Keratinocyte (primary cell): Measurements from ENCODE around the gene LATS2. TPM values are rescaled to one million over a fixed set of nuclear protein-coding genes. Genes with fewer than 3 reads are reported as not detected.

ENCODE experiments used
- DNase-seq: peaks from one replicate; pipeline ENCODE4 v3.0.0-alpha.2; 2011; ENCODE audit warnings: low read depth, missing footprints, low spot score
- FAIRE-seq: peaks from 2 replicates; lab custom pipeline; 2011; peaks lifted over from hg19 to GRCh38; lab: Jason Lieb, UNC
- H2AFZ ChIP-seq: 2 replicates; pipeline ENCODE4 v1.6.0; 2012; ENCODE audit warnings: low read length, control low read depth, inconsistent platforms; ENCODE audit not compliant: control insufficient read depth
- H3K27ac ChIP-seq: 2 replicates; pipeline ENCODE4 v1.5.1; 2011; ENCODE audit warnings: low read length; ENCODE audit not compliant: control insufficient read depth, insufficient read depth
- H3K27me3 ChIP-seq: 3 replicates; pipeline ENCODE4 v1.6.0; 2011; ENCODE audit warnings: low read length; ENCODE audit not compliant: control insufficient read depth, insufficient read depth; ENCODE audit errors: extremely low read depth
- H3K36me3 ChIP-seq, 2 experiments: 2 replicates in 1 of 2; 3 replicates in 1 of 2; pipeline ENCODE4 v1.5.1; 2011; ENCODE audit warnings: low read length in 2 of 2, mild to moderate bottlenecking in 1 of 2; ENCODE audit not compliant: control insufficient read depth in 2 of 2, insufficient read depth in 2 of 2; ENCODE audit errors: extremely low read depth in 1 of 2
- H3K4me1 ChIP-seq: 3 replicates; pipeline ENCODE4 v1.5.1; 2011; ENCODE audit warnings: low read length; ENCODE audit not compliant: control insufficient read depth, insufficient read depth; ENCODE audit errors: extremely low read depth
- H3K4me2 ChIP-seq: 3 replicates; pipeline ENCODE4 v1.6.0; 2011; ENCODE audit warnings: low read depth, low read length; ENCODE audit not compliant: control insufficient read depth, insufficient read depth; ENCODE audit errors: extremely low read depth
- H3K4me3 ChIP-seq, 3 experiments: fragments of 200-600 bp in 1 of 3; sonication (generic) in 1 of 3; 2 replicates in 2 of 3; 3 replicates in 1 of 3; pipeline ENCODE4 v1.5.1; 2011 to 2016; ENCODE audit warnings: low read length in 3 of 3, mild to moderate bottlenecking in 3 of 3, control low read depth in 2 of 3, inconsistent platforms in 1 of 3, low read depth in 1 of 3, mixed read lengths in 1 of 3, mixed run types in 1 of 3, moderate library complexity in 1 of 3; ENCODE audit not compliant: control insufficient read depth in 2 of 3, insufficient read depth in 2 of 3; ENCODE audit errors: extremely low read depth in 1 of 3
- H3K79me2 ChIP-seq: 2 replicates; pipeline ENCODE4 v1.6.0; 2012; ENCODE audit warnings: low read length; ENCODE audit not compliant: control insufficient read depth, insufficient read depth
- H3K9ac ChIP-seq: 3 replicates; pipeline ENCODE4 v1.6.0; 2011; ENCODE audit warnings: low read length; ENCODE audit not compliant: control insufficient read depth, insufficient read depth; ENCODE audit errors: extremely low read depth
- H3K9me1 ChIP-seq: 3 replicates; pipeline ENCODE4 v1.6.0; 2011; ENCODE audit warnings: low read length; ENCODE audit not compliant: control insufficient read depth, insufficient read depth; ENCODE audit errors: extremely low read depth
- H3K9me3 ChIP-seq: 2 replicates; pipeline ENCODE4 v1.5.1; 2012; ENCODE audit warnings: low read depth, low read length; ENCODE audit not compliant: control insufficient read depth
- H4K20me1 ChIP-seq: 3 replicates; pipeline ENCODE4 v1.6.0; 2011; ENCODE audit warnings: low read length; ENCODE audit not compliant: control insufficient read depth, insufficient read depth; ENCODE audit errors: extremely low read depth
- CTCF ChIP-seq, 3 experiments: IDR thresholded peaks in 1 of 3; conservative IDR thresholded peaks in 1 of 3; optimal IDR thresholded peaks in 1 of 3; 2 replicates in 2 of 3; 3 replicates in 1 of 3; pipeline versions ENCODE3 to v1.5.1; 2011; ENCODE audit warnings: low read length in 3 of 3, mild to moderate bottlenecking in 3 of 3, moderate library complexity in 2 of 3, control low read depth in 1 of 3, inconsistent platforms in 1 of 3; ENCODE audit not compliant: insufficient read depth in 2 of 3; ENCODE audit errors: extremely low read depth in 1 of 3
- EZH2 ChIP-seq: IDR thresholded peaks from one replicate; pipeline ENCODE4 v1.6.1; 2012; ENCODE audit warnings: inconsistent platforms, mild to moderate bottlenecking, low read length, moderate library complexity
- dilution Hi-C: fragments of 300-500 bp; cut with MboI; formaldehyde crosslinking; loops from one replicate; pipeline ENCODE4 v1.7.0; 2020; ENCODE audit warnings: low sequenced_read_pairs; ENCODE audit not compliant: extremely low pct_ligation_motif_present
- polyA plus RNA-seq, 5 experiments: library from polyadenylated mRNA; depleted of rRNA in 3 of 5; stranded (reverse) in 3 of 5; stranded (forward) in 1 of 5; unstranded in 1 of 5; fragments of >200 nt; gene quantifications; 1 replicate in 1 of 5; 2 replicates in 3 of 5; 3 replicates in 1 of 5; pipeline versions ENCODE4 v1.2.1 to v1.2.3, GENCODE V29; 2011 to 2012; ENCODE audit warnings: missing spikeins in 2 of 5, low read depth in 1 of 5, low replicate concordance in 1 of 5

Gene LATS2
- polyA plus RNA-seq, 1 donor (not counting 4 experiments of a cell fraction or from before 2014, with no cell fraction given) = 6.7 TPM

GRCh38 chr13:21089830-21090229 is 28.4 kb upstream of the LATS2 start:
- Histone ChIP-seq H3K4me3 (no peak overlapping the region), H3K27me3 (no peaks in the 10 kb centered on the region), H3K9me3 (no peaks in the 10 kb centered on the region), H2AFZ (no peak overlapping the region), H4K20me1 (no peaks in the 10 kb centered on the region), H3K4me2 (no peak overlapping the region), H3K79me2 (no peaks in the 10 kb centered on the region), H3K4me1 (no peaks in the 10 kb centered on the region), H3K9ac (no peak overlapping the region), H3K36me3 (no peaks in the 10 kb centered on the region), H3K9me1 (no peaks in the 10 kb centered on the region), H3K27ac (no peak overlapping the region)
- DNase-seq (no peak), FAIRE-seq (no peak)
- dilution Hi-C loops = no loop called here
- TF ChIP-seq EZH2 (no peak), CTCF (optimal IDR thresholded peaks at IDR 0.05 in 1 of 3, IDR thresholded peaks at IDR 0.05 in 1 of 3, conservative IDR thresholded peaks at IDR 0.05 in 1 of 3; ENCODE audit: extremely low read depth in 1 of 3, insufficient read depth in 2 of 3, low read length in 3 of 3) (no peak)

- no peaks in the 10 kb centered on the region for H3K4me1 ChIP-seq
- no peak overlapping the region for H2AFZ ChIP-seq
- no peak overlapping the region for H3K4me2 ChIP-seq
- no peak overlapping the region for H3K4me3 ChIP-seq
- no peak for DNase-seq
- TF ChIP-seq EZH2 (no peak), CTCF (optimal IDR thresholded peaks at IDR 0.05 in 1 of 3, IDR thresholded peaks at IDR 0.05 in 1 of 3, conservative IDR thresholded peaks at IDR 0.05 in 1 of 3; ENCODE audit: extremely low read depth in 1 of 3, insufficient read depth in 2 of 3, low read length in 3 of 3) (no peak)
- dilution Hi-C loops = no loop called here
- no peak overlapping the region for H3K9ac ChIP-seq
- H3K79me2 ChIP-seq = no peaks in the 10 kb centered on the region
- no peak for FAIRE-seq
- H3K27ac ChIP-seq = no peak overlapping the region
- no peaks in the 10 kb centered on the region for H3K27me3 ChIP-seq
- no peaks in the 10 kb centered on the region for H3K9me3 ChIP-seq
- no peaks in the 10 kb centered on the region for H3K9me1 ChIP-seq
- no peaks in the 10 kb centered on the region for H4K20me1 ChIP-seq
- H3K36me3 ChIP-seq = no peaks in the 10 kb centered on the region
These were observed 27.1 kb upstream of the LATS2 start for GRCh38 chr13:21088534-21088933.
